Right renal cortex interstitium (tissue), 3 donors: ENCODE results near the gene SEMA5B. TPM values are rescaled to one million over a fixed set of nuclear protein-coding genes. Genes with fewer than 3 reads are reported as not detected.

Experiments used
- DNase-seq, 3 donors: peaks; one replicate each; pipeline ENCODE4 v3.0.0-alpha.2; 2013; ENCODE audit warnings: low read depth in 3 of 3, low spot score in 2 of 3
- polyA plus RNA-seq, 3 donors: library from polyadenylated mRNA; unstranded; fragments of 120-200 nt; gene quantifications; one replicate each; pipeline ENCODE4 v1.2.1, GENCODE V29; 2013; ENCODE audit not compliant: insufficient read length in 3 of 3

The SEMA5B gene
- polyA plus RNA-seq, 3 donors, result 17.5 to 25.6 (median 23.4) TPM

GRCh38 chr3:122952520-122952919 is 75.0 kb downstream of the SEMA5B start:
- DNase-seq, result no peak

- DNase-seq, result no peak
These were observed 79.2 kb downstream of the SEMA5B start for GRCh38 chr3:122948408-122948807.

GRCh38 chr3:122947738-122948137 is 79.8 kb downstream of the SEMA5B start:
- DNase-seq, result peak in 1 of 3 donors; percentile 32

GRCh38 chr3:122947196-122947595 is 80.4 kb downstream of the SEMA5B start:
- DNase-seq, result peak in 2 of 3 donors; percentile 52 to 61

- no peak for DNase-seq
These were observed 81.4 kb downstream of the SEMA5B start for GRCh38 chr3:122946185-122946584.

GRCh38 chr3:122945230-122945629 is 82.3 kb downstream of the SEMA5B start:
- DNase-seq, result no peak

GRCh38 chr3:122944671-122945161 is 82.8 kb downstream of the SEMA5B start:
- DNase-seq, result no peak

- no peak for DNase-seq
These were observed 83.8 kb downstream of the SEMA5B start for GRCh38 chr3:122943828-122944190.

GRCh38 chr3:122942937-122943827 is 84.4 kb downstream of the SEMA5B start:
- peak in 2 of 3 donors; percentile 42 to 50 for DNase-seq

- DNase-seq, result no peak
These were observed 85.3 kb downstream of the SEMA5B start for GRCh38 chr3:122942239-122942638.

GRCh38 chr3:122941228-122942206 is 86.0 kb downstream of the SEMA5B start:
- DNase-seq, result no peak

- DNase-seq, result no peak
These were observed 86.9 kb downstream of the SEMA5B start for GRCh38 chr3:122940628-122941086.

- DNase-seq, result no peak
These were observed 88.7 kb downstream of the SEMA5B start for GRCh38 chr3:122938783-122939425.

- no peak for DNase-seq
These were observed 89.8 kb downstream of the SEMA5B start for GRCh38 chr3:122937745-122938144.

GRCh38 chr3:122936986-122937385 is 90.6 kb downstream of the SEMA5B start:
- no peak for DNase-seq

- DNase-seq, result no peak
These were observed 91.2 kb downstream of the SEMA5B start for GRCh38 chr3:122936335-122936734.

GRCh38 chr3:122934251-122934650 is 93.3 kb downstream of the SEMA5B start:
- DNase-seq, result no peak

- DNase-seq, result no peak
These were observed 95.2 kb downstream of the SEMA5B start for GRCh38 chr3:122932251-122932967.

- DNase-seq, result no peak
These were observed 95.9 kb downstream of the SEMA5B start for GRCh38 chr3:122931636-122932035.
